Lung (tissue), 12 donors: ENCODE data around the gene COL4A2. TPM values are rescaled to one million over a fixed set of nuclear protein-coding genes. Genes with fewer than 3 reads are reported as not detected.

Experiments
- ATAC-seq: fragments of 200-7000 bp; cut with Tn5 transposase; one replicate; pipeline ENCODE4 v1.9.1; 2020; ENCODE audit warnings: moderate number of reproducible peaks; ENCODE audit not compliant: insufficient read depth, low FRiP score
- DNase-seq, 3 donors: peaks; one replicate each; pipeline ENCODE4 v3.0.0-alpha.2; 2013 to 2017
- H3K27ac ChIP-seq, 2 donors: one replicate each; pipeline ENCODE4 v1.5.1; 2013; ENCODE audit warnings: mild to moderate bottlenecking in 2 of 2, moderate library complexity in 2 of 2, control low read depth in 1 of 2, inconsistent platforms in 1 of 2, low read depth in 1 of 2, low read length in 1 of 2
- H3K27me3 ChIP-seq, 3 donors: one replicate each; pipeline ENCODE4 v1.5.1; 2013; ENCODE audit warnings: low read length in 2 of 3; ENCODE audit not compliant: control insufficient read depth in 3 of 3, insufficient read depth in 3 of 3
- H3K36me3 ChIP-seq, 4 donors: one replicate each; pipeline ENCODE4 v1.5.1; 2013; ENCODE audit warnings: low read length in 4 of 4, mild to moderate bottlenecking in 1 of 4, moderate library complexity in 1 of 4; ENCODE audit not compliant: control insufficient read depth in 4 of 4, insufficient read depth in 4 of 4
- H3K4me1 ChIP-seq, 5 donors: one replicate each; pipeline ENCODE4 v1.5.1; 2013; ENCODE audit warnings: low read length in 5 of 5, mild to moderate bottlenecking in 2 of 5, moderate library complexity in 1 of 5; ENCODE audit not compliant: control insufficient read depth in 5 of 5, insufficient read depth in 5 of 5
- H3K4me3 ChIP-seq: one replicate; pipeline ENCODE4 v1.5.1; 2013; ENCODE audit warnings: mild to moderate bottlenecking, control low read depth, moderate library complexity
- H3K9ac ChIP-seq, 2 donors: one replicate each; pipeline ENCODE4 v1.5.1; 2013; ENCODE audit warnings: low read length in 2 of 2, control low read depth in 1 of 2; ENCODE audit not compliant: insufficient read depth in 1 of 2
- H3K9me3 ChIP-seq, 4 donors: one replicate each; pipeline ENCODE4 v1.5.1; 2013; ENCODE audit warnings: low read length in 3 of 4, mild to moderate bottlenecking in 1 of 4, moderate library complexity in 1 of 4; ENCODE audit not compliant: control insufficient read depth in 4 of 4, insufficient read depth in 3 of 4
- CTCF ChIP-seq: IDR thresholded peaks from 2 replicates; pipeline ENCODE4 v1.5.1; 2012; ENCODE audit warnings: mild to moderate bottlenecking; ENCODE audit errors: control extremely low read depth, extremely low read depth
- WGBS, 2 donors: extraction: QIAGEN DNeasy Blood & Tissue Kit; methylation state at CpG; one replicate each; pipeline ENCODE4 v1.1.7; 2013; 5-methylcytosine and 5-hydroxymethylcytosine counted together
- polyA plus RNA-seq, 2 donors: library from polyadenylated mRNA; stranded (reverse); fragments of 200-250 nt; gene quantifications; one replicate each; pipeline ENCODE4 v1.2.1, GENCODE V29; 2013
- total RNA-seq, 2 donors: library from RNA; depleted of rRNA in 1 of 2; stranded (reverse); fragments of >200 nt in 1 of 2; gene quantifications; one replicate each; pipeline ENCODE4 v1.2.1, GENCODE V29; 2014 to 2021
- donor health status: control.
- donor health status: control.
- donor health status: Bipolar disorder and iron deficiency.
- donor health status: healthy.
- donor health status: DM: yes; HTN: yes; CAD: no.

The COL4A2 gene
- total and polyA plus RNA-seq, 4 donors, result 169 to 627 (median 339) TPM

DNA sequence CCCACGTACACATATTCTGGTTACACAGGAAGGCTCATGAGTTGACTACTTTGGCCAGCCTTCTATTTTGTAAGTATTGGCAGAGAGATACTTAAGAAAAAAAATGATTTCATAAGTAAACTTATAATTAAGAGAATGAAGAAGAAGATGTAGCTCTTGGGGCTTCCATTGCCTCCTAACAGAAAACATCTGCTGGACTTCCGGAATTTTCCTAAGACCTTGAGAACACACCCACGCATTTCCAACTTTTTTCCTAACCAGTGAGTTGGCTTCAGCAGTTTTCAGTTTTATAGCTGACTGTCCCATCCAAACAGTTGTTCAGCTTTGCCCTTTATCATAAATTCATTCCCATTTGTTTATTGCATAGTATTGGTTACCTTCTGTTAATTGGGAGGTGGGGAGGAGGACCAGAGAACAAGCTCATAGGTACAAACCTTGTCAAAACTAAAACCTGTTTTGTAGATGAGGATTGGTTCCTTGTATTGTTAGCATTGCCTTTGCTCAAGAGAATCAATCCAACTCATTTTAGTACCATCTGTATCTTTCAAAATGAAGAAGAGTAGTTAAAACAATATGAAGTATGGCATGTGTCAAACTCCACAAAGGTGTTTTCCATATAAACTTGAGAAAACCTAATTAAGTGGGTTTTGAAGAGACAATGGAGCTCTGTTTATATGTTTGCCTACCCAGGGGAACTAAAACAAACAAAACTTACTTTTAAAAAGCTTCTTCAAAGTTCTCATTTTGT, 93.9 kb downstream of the COL4A2 start:
- no peak overlapping the region for H3K4me3 ChIP-seq
- no peak for ATAC-seq
- H3K36me3 ChIP-seq, result no peaks in the 10 kb centered on the region
- WGBS, 2 donors, result 58 to 76% methylated on average over 3 of the region's 3 CpGs
- DNase-seq, result peak in 2 of 3 donors; percentile 39 to 59
- no peaks in the 10 kb centered on the region for H3K27me3 ChIP-seq
- peak overlapping the region in 1 of 2 donors; percentile 46 for H3K27ac ChIP-seq
- no peak for TF ChIP-seq CTCF
- peaks cover 9 to 40% (median 33%) of the 10 kb centered on the region in 5 donors for H3K4me1 ChIP-seq
- H3K9me3 ChIP-seq, result no peaks in the 10 kb centered on the region
- no peak overlapping the region for H3K9ac ChIP-seq

DNA sequence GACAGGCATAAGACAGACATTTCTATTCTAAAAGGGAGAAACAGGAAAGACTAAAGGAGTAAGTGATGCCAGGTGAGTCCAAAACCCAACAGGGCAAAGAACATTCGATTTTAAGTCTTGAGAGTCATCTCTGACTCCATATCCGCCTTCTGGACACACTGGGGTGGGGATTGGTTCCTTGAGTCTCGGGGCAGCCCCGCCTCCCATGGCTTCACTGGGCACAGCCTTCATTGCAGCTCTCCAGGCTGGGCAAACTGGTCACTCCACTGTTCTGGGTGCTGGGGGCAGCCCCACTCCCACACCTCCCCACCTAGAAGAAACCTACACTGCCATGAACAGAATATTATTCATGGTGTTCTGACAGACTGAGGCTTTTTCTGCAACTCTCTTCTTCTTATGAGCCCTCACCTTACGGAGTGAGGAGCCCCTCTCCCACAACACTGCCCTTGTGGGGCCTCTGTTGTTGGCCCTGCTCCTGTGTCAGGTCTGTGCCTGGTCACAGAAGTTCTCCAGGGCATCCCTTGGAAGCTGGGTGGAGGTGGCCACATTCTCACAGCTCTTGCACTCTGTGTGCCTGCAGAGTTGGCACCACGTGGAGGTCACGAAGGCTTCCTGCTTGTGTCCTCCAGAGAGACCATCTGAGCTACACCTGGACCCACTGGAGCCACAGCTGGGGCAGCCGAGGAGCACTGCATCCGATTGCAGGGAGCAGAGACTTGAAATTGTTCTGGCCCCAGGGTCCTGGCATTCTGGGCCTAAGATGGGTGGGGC, 95.4 kb downstream of the COL4A2 start:
- no peak overlapping the region for H3K4me3 ChIP-seq
- ATAC-seq, result no peak
- no peak overlapping the region for H3K27ac ChIP-seq
- no peaks in the 10 kb centered on the region for H3K36me3 ChIP-seq
- H3K9ac ChIP-seq, result no peak overlapping the region
- TF ChIP-seq CTCF, result no peak
- no peaks in the 10 kb centered on the region for H3K27me3 ChIP-seq
- DNase-seq, result no peak
- peaks cover 9 to 42% (median 31%) of the 10 kb centered on the region in 5 donors for H3K4me1 ChIP-seq
- 89 to 91% methylated on average over 9 of the region's 9 CpGs for WGBS, 2 donors
- no peaks in the 10 kb centered on the region for H3K9me3 ChIP-seq

DNA sequence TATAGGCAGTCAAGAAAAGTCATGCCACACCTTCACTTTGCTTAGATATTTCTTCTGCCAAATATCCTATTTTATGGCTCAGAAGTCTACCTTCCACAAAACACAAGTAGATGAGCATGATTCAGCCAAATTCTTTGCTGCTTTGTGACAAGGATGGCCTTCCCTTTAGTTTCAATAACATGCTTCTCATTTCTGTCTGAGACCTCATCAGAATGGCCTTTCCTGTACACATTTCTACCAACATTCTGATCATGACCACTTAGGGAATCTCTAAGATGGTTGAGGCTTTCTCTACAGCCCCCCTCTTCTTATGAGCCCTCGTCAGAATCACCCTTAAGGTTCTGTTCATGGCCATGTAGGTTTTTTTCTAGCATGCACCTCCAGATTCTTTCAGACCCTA, 96.2 kb downstream of the COL4A2 start:
- Histone ChIP-seq H3K9ac (no peak overlapping the region), H3K4me1 (peaks cover 6 to 45% (median 27%) of the 10 kb centered on the region in 5 donors), H3K36me3 (no peaks in the 10 kb centered on the region), H3K27me3 (no peaks in the 10 kb centered on the region), H3K27ac (no peak overlapping the region), H3K9me3 (no peaks in the 10 kb centered on the region), H3K4me3 (no peak overlapping the region)
- DNase-seq (no peak), ATAC-seq (no peak)
- TF ChIP-seq CTCF, result no peak
- 90 to 91% methylated on average over 1 of the region's 1 CpG for WGBS, 2 donors
